A172 (cell line): Measurements from ENCODE around the gene RAPGEF3. TPM values are rescaled to one million over a fixed set of nuclear protein-coding genes. Genes with fewer than 3 reads are reported as not detected.

Source experiments
- DNase-seq: peaks from one replicate; pipeline ENCODE4 v3.0.0-alpha.2; 2015; ENCODE audit warnings: low spot score
- total RNA-seq: library from RNA; depleted of rRNA; stranded (reverse); fragments of >200 nt; shearing (Covaris generic); gene quantifications from 2 replicates; pipeline ENCODE4 v1.2.3, GENCODE V29; 2014

The RAPGEF3 gene
- total RNA-seq, 1 experiment from 2014 or later, result 1.3 TPM

- no peak for DNase-seq
Observed at GRCh38 chr12:47757840-47758583, 668 bp downstream of the RAPGEF3 start.

GRCh38 chr12:47757364-47757839 is 1.3 kb downstream of the RAPGEF3 start:
- DNase-seq, result no peak

GRCh38 chr12:47755655-47756562 is 2.8 kb downstream of the RAPGEF3 start:
- no peak for DNase-seq

GRCh38 chr12:47754881-47755280 is 3.8 kb downstream of the RAPGEF3 start:
- no peak for DNase-seq

- no peak for DNase-seq
Observed at GRCh38 chr12:47754126-47754525, 4.6 kb downstream of the RAPGEF3 start.

GRCh38 chr12:47753021-47754001 is 5.4 kb downstream of the RAPGEF3 start:
- DNase-seq, result peak; percentile 77

- DNase-seq, result peak; percentile 56
Observed at GRCh38 chr12:47752552-47752951, 6.1 kb downstream of the RAPGEF3 start.

- no peak for DNase-seq
Observed at GRCh38 chr12:47752121-47752520, 6.6 kb downstream of the RAPGEF3 start.

GRCh38 chr12:47751561-47751960 is 7.1 kb downstream of the RAPGEF3 start:
- no peak for DNase-seq

GRCh38 chr12:47750916-47751470 is 7.7 kb downstream of the RAPGEF3 start:
- DNase-seq, result no peak

GRCh38 chr12:47750229-47750798 is 8.4 kb downstream of the RAPGEF3 start:
- DNase-seq, result no peak

GRCh38 chr12:47748899-47749298 is 9.8 kb downstream of the RAPGEF3 start:
- DNase-seq, result no peak

- no peak for DNase-seq
Observed at GRCh38 chr12:47748507-47748828, 10.2 kb downstream of the RAPGEF3 start.

- no peak for DNase-seq
Observed at GRCh38 chr12:47747596-47748506, 10.8 kb downstream of the RAPGEF3 start.

- no peak for DNase-seq
Observed at GRCh38 chr12:47747126-47747525, 11.6 kb downstream of the RAPGEF3 start.

- no peak for DNase-seq
Observed at GRCh38 chr12:47746523-47746922, 12.2 kb downstream of the RAPGEF3 start.

GRCh38 chr12:47746073-47746472 is 12.6 kb downstream of the RAPGEF3 start:
- DNase-seq, result no peak

GRCh38 chr12:47745485-47746041 is 13.1 kb downstream of the RAPGEF3 start:
- no peak for DNase-seq

- no peak for DNase-seq
Observed at GRCh38 chr12:47744778-47745436, 13.8 kb downstream of the RAPGEF3 start.
